ENCODE data around the gene MFAP5. TPM values are rescaled to one million over a fixed set of nuclear protein-coding genes. Genes with fewer than 3 reads are reported as not detected.

MFAP5 gene
- not detected for total RNA-seq
- polyA plus RNA-seq: not detected
- not detected for total RNA-seq

DNA sequence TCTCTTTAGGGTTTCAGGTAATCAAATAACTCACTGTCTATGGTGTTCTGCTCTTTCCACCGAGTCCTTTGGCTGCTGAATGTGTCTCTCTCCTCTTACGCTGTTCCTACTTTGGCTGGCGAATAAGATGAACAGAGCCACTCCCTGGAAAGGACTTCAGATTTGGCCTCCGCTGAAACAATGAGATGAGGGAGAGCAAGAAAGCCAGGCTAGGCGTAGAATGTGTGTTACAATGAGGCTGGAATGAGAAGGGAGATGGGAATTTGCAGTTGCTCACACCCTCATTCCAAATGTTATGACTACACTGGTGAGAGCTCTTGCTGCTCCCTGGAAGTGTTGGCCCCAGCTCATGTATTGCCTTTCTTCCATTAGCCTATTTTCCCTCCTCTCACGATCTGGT, at the start of gene MFAP5:
MFAP5 (minus strand) TSS at position 234 of the 400 bp plus-strand sequence. CDS start 722 bp downstream, outside the sequence.
- no peak within 1 kb of the TSS for H3K4me3 Mint-ChIP-seq
- ATAC-seq: no peak
- peaks cover 0 to 3% (median 0%) of the 10 kb centered on the region in 11 donors for H3K9me3 Mint-ChIP-seq
- DNase-seq: no peak
- peaks cover 0 to under 1% (median 0%) of the 10 kb centered on the region in 7 donors for H3K4me1 Mint-ChIP-seq
- no peaks in the 10 kb centered on the region for H3K4me1 ChIP-seq (ENCODE audit: control insufficient read depth in 2 of 2, insufficient read depth in 2 of 2, low read length in 2 of 2)
- H3K27ac Mint-ChIP-seq: no peak within 1 kb of the TSS
- H3K27me3 Mint-ChIP-seq: peaks cover 5 to 16% (median 8%) of the 10 kb centered on the region in 5 donors
- ChIA-PET POLR2A (no interaction called here), CTCF (no interaction called here)
- H3K4me3 ChIP-seq (ENCODE audit: low read length): no peak within 1 kb of the TSS
- intact Hi-C loops (cut with micrococcal nuclease): no loop called here
- no peaks in the 10 kb centered on the region for H3K36me3 Mint-ChIP-seq
- no peak within 1 kb of the TSS for H3K27ac ChIP-seq (ENCODE audit: low read depth, low read length)
- no peaks in the 10 kb centered on the region for H3K36me3 ChIP-seq (ENCODE audit: control insufficient read depth in 2 of 3, insufficient read depth in 3 of 3, low read length in 3 of 3)
- no peaks in the 10 kb centered on the region for H3K9me3 ChIP-seq (ENCODE audit: control insufficient read depth in 2 of 3, low read length in 3 of 3)
- no peaks in the 10 kb centered on the region for H3K27me3 ChIP-seq (ENCODE audit: control insufficient read depth in 2 of 2, insufficient read depth in 2 of 2, low read length in 2 of 2)

- Mint-ChIP-seq H3K4me1 (peaks cover 0 to 23% (median 6%) of the 10 kb centered on the region in 7 donors), H3K36me3 (peaks cover 0 to 10% (median 0%) of the 10 kb centered on the region in 5 donors), H3K27ac (peak overlapping the region in 2 of 9 donors; percentile 25 to 49), H3K4me3 (peak overlapping the region in 4 of 10 donors; percentile 34 to 56 (median 50)), H3K9me3 (no peaks in the 10 kb centered on the region), H3K27me3 (peaks cover 0 to 6% (median 0%) of the 10 kb centered on the region in 5 donors)
- intact Hi-C loops (cut with micrococcal nuclease): no loop called here
- H3K27me3 ChIP-seq (ENCODE audit: control insufficient read depth in 2 of 2, insufficient read depth in 2 of 2, low read length in 2 of 2): no peaks in the 10 kb centered on the region
- CTCF ChIA-PET: no interaction called here
- no peaks in the 10 kb centered on the region for H3K9me3 ChIP-seq (ENCODE audit: control insufficient read depth in 2 of 3, low read length in 3 of 3)
- H3K4me1 ChIP-seq (ENCODE audit: control insufficient read depth in 2 of 2, insufficient read depth in 2 of 2, low read length in 2 of 2): no peaks in the 10 kb centered on the region
- H3K4me3 ChIP-seq (ENCODE audit: low read length): no peak overlapping the region
- DNase-seq (no peak), ATAC-seq (peak; percentile 40)
- POLR2A ChIA-PET: no interaction called here
- no peaks in the 10 kb centered on the region for H3K36me3 ChIP-seq (ENCODE audit: control insufficient read depth in 2 of 3, insufficient read depth in 3 of 3, low read length in 3 of 3)
- no peak overlapping the region for H3K27ac ChIP-seq (ENCODE audit: low read depth, low read length)
These were observed 46.7 kb upstream of the MFAP5 start for GRCh38 chr12:8709124-8709830.

GRCh38 chr12:8702159-8702558, 39.5 kb upstream of the MFAP5 start:
- DNase-seq (no peak), ATAC-seq (no peak)
- Mint-ChIP-seq H3K36me3 (peaks cover 0 to 9% (median 0%) of the 10 kb centered on the region in 5 donors), H3K27me3 (peaks cover 0 to 45% (median 0%) of the 10 kb centered on the region in 5 donors), H3K9me3 (peaks cover 0 to 1% (median 0%) of the 10 kb centered on the region in 11 donors), H3K4me3 (no peak overlapping the region), H3K27ac (no peak overlapping the region), H3K4me1 (peaks cover 9 to 26% (median 23%) of the 10 kb centered on the region in 7 donors)
- H3K4me3 ChIP-seq (ENCODE audit: low read length): no peak overlapping the region
- no peaks in the 10 kb centered on the region for H3K9me3 ChIP-seq (ENCODE audit: control insufficient read depth in 2 of 3, low read length in 3 of 3)
- ChIA-PET CTCF (interaction anchor here (0.7 to 1.5 kb wide), 6 partner anchors 8 to 348 kb away, joined by 3 to 7 read pairs (median 4); no protein-coding TSS in a partner anchor), POLR2A (no interaction called here)
- peaks cover 0 to 13% of the 10 kb centered on the region in 2 donors for H3K4me1 ChIP-seq (ENCODE audit: control insufficient read depth in 2 of 2, insufficient read depth in 2 of 2, low read length in 2 of 2)
- H3K27ac ChIP-seq (ENCODE audit: low read depth, low read length): no peak overlapping the region
- intact Hi-C loops (cut with micrococcal nuclease): no loop called here
- no peaks in the 10 kb centered on the region for H3K27me3 ChIP-seq (ENCODE audit: control insufficient read depth in 2 of 2, insufficient read depth in 2 of 2, low read length in 2 of 2)
- H3K36me3 ChIP-seq (ENCODE audit: control insufficient read depth in 2 of 3, insufficient read depth in 3 of 3, low read length in 3 of 3): peaks cover 0 to 4% (median 0%) of the 10 kb centered on the region in 3 experiments

DNA sequence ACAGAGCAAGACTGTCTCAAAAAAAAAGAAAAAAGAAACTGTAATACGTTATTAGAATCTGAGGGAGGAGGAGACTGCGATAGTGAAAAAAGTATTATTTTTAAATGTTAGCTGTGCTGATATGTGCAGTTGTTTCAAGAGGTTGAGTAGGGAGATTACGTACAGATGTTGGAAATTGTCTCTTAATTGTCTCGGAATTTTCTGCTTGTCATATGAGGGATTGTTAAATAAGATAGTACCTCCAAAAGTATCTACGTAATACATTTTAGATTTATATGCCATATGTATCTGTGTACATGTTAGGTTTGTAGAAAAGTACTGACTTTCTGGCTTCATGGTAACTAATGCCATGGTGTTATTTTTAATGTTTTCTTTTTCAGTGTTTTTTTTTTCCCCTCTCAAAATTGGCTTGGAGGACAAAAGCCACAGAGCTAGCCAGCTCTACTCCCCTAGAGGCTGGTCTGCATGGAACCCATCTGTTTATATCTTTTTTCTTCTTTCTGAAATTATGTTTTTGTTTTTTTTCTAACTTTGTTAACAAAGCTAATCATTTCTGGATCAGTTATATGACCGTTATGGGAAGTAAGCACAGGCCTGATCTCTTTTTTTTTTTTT, 38.5 kb upstream of the MFAP5 start:
- Mint-ChIP-seq H3K4me1 (peaks cover 11 to 34% (median 33%) of the 10 kb centered on the region in 7 donors), H3K27me3 (peaks cover 0 to 52% (median 0%) of the 10 kb centered on the region in 5 donors), H3K27ac (peak overlapping the region in 1 of 9 donors; percentile 12), H3K36me3 (peaks cover 0 to 3% (median 0%) of the 10 kb centered on the region in 5 donors), H3K9me3 (peaks cover 0 to 1% (median 0%) of the 10 kb centered on the region in 11 donors), H3K4me3 (no peak overlapping the region)
- H3K36me3 ChIP-seq (ENCODE audit: control insufficient read depth in 2 of 3, insufficient read depth in 3 of 3, low read length in 3 of 3): peaks cover 0 to 4% (median 0%) of the 10 kb centered on the region in 3 experiments
- intact Hi-C loops (cut with micrococcal nuclease): no loop called here
- ATAC-seq: no peak
- no peaks in the 10 kb centered on the region for H3K27me3 ChIP-seq (ENCODE audit: control insufficient read depth in 2 of 2, insufficient read depth in 2 of 2, low read length in 2 of 2)
- peaks cover 0 to 13% of the 10 kb centered on the region in 2 donors for H3K4me1 ChIP-seq (ENCODE audit: control insufficient read depth in 2 of 2, insufficient read depth in 2 of 2, low read length in 2 of 2)
- H3K9me3 ChIP-seq (ENCODE audit: control insufficient read depth in 2 of 3, low read length in 3 of 3): no peaks in the 10 kb centered on the region
- no peak overlapping the region for H3K27ac ChIP-seq (ENCODE audit: low read depth, low read length)
- ChIA-PET POLR2A (interaction anchor here (2.2 kb wide), 1 partner anchor 14 kb away, joined by 9 read pairs; no protein-coding TSS in a partner anchor), CTCF (interaction anchor here (0.9 to 1.5 kb wide), 3 partner anchors 7 to 349 kb away, joined by 3 to 7 read pairs (median 7); no protein-coding TSS in a partner anchor)
- no peak for DNase-seq
- no peak overlapping the region for H3K4me3 ChIP-seq (ENCODE audit: low read length)

- H3K27ac Mint-ChIP-seq: peak overlapping the region in 6 of 9 donors; percentile 22 to 66 (median 39)
- H3K27ac ChIP-seq (ENCODE audit: low read depth, low read length): no peak overlapping the region
- peaks cover 0 to 3% (median 0%) of the 10 kb centered on the region in 5 donors for H3K36me3 Mint-ChIP-seq
- intact Hi-C loops (cut with micrococcal nuclease): loop anchor here (5.0 to 10.0 kb wide), 9 partner anchors 52 to 1915 kb away; partner anchors contain the start of genes FOXJ2 (in 1 of the 2), MAGOHB (in 1 of the 2), PEX5 (in 1 of the 2) and SPSB2 (in 1 of the 2)
- no peak overlapping the region for H3K4me3 ChIP-seq (ENCODE audit: low read length)
- POLR2A ChIA-PET: interaction anchor here (2.2 kb wide), 1 partner anchor 12 kb away, joined by 9 read pairs; no protein-coding TSS in a partner anchor
- peaks cover 0 to 4% (median 0%) of the 10 kb centered on the region in 3 experiments for H3K36me3 ChIP-seq (ENCODE audit: control insufficient read depth in 2 of 3, insufficient read depth in 3 of 3, low read length in 3 of 3)
- no peaks in the 10 kb centered on the region for H3K27me3 ChIP-seq (ENCODE audit: control insufficient read depth in 2 of 2, insufficient read depth in 2 of 2, low read length in 2 of 2)
- peaks cover 0 to 1% (median 0%) of the 10 kb centered on the region in 11 donors for H3K9me3 Mint-ChIP-seq
- H3K27me3 Mint-ChIP-seq: peaks cover 0 to 60% (median 0%) of the 10 kb centered on the region in 5 donors
- peaks cover 0 to 13% of the 10 kb centered on the region in 2 donors for H3K4me1 ChIP-seq (ENCODE audit: control insufficient read depth in 2 of 2, insufficient read depth in 2 of 2, low read length in 2 of 2)
- H3K9me3 ChIP-seq (ENCODE audit: control insufficient read depth in 2 of 3, low read length in 3 of 3): no peaks in the 10 kb centered on the region
- CTCF ChIA-PET: no interaction called here
- ATAC-seq (no peak), DNase-seq (no peak)
- peaks cover 11 to 38% (median 34%) of the 10 kb centered on the region in 7 donors for H3K4me1 Mint-ChIP-seq
- H3K4me3 Mint-ChIP-seq: peak overlapping the region; percentile 47 to 94 (median 68)
These were observed 37.1 kb upstream of the MFAP5 start for GRCh38 chr12:8699714-8700113.

DNA sequence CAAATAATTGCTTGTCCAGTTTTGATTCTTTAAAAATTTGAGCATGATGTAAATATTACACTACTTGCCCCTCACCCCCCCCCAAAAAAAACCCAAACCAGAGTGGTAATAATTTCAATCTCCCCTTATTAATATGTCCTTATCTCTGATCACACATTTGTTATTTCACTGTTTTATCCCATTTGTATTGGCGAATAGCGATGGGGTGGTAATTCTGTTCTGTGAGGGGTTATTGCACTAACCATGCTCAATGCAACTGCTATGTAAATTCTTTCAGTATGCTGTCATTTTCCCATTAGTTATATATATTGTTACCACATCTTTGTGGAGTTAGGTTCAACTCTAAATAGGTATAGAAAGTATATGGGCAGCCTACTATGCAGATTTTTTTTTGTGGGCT, 36.3 kb upstream of the MFAP5 start:
- intact Hi-C loops (cut with micrococcal nuclease): loop anchor here (5.0 to 10.0 kb wide), 9 partner anchors 52 to 1916 kb away; partner anchors contain the start of genes FOXJ2 (in 1 of the 2), MAGOHB (in 1 of the 2), PEX5 (in 1 of the 2) and SPSB2 (in 1 of the 2)
- CTCF ChIA-PET: no interaction called here
- H3K36me3 ChIP-seq (ENCODE audit: control insufficient read depth in 2 of 3, insufficient read depth in 3 of 3, low read length in 3 of 3): peaks cover 0 to 4% (median 0%) of the 10 kb centered on the region in 3 experiments
- H3K4me1 Mint-ChIP-seq: peaks cover 11 to 38% (median 34%) of the 10 kb centered on the region in 7 donors
- H3K4me3 Mint-ChIP-seq: peak overlapping the region; percentile 81 to 95 (median 92)
- DNase-seq (no peak), ATAC-seq (no peak)
- H3K27me3 Mint-ChIP-seq: peaks cover 0 to 63% (median 0%) of the 10 kb centered on the region in 5 donors
- no peaks in the 10 kb centered on the region for H3K9me3 ChIP-seq (ENCODE audit: control insufficient read depth in 2 of 3, low read length in 3 of 3)
- H3K36me3 Mint-ChIP-seq: peaks cover 0 to 3% (median 0%) of the 10 kb centered on the region in 5 donors
- H3K27ac ChIP-seq (ENCODE audit: low read depth, low read length): peak overlapping the region; percentile 79
- no peaks in the 10 kb centered on the region for H3K27me3 ChIP-seq (ENCODE audit: control insufficient read depth in 2 of 2, insufficient read depth in 2 of 2, low read length in 2 of 2)
- H3K9me3 Mint-ChIP-seq: peaks cover 0 to 1% (median 0%) of the 10 kb centered on the region in 11 donors
- peak overlapping the region in 8 of 9 donors; percentile 26 to 90 (median 78) for H3K27ac Mint-ChIP-seq
- POLR2A ChIA-PET: no interaction called here
- peaks cover 0 to 13% of the 10 kb centered on the region in 2 donors for H3K4me1 ChIP-seq (ENCODE audit: control insufficient read depth in 2 of 2, insufficient read depth in 2 of 2, low read length in 2 of 2)
- peak overlapping the region; percentile 79 for H3K4me3 ChIP-seq (ENCODE audit: low read length)
